ENCODE data around the gene CCL18. TPM values are rescaled to one million over a fixed set of nuclear protein-coding genes. Genes with fewer than 3 reads are reported as not detected.
"Not testable (repeated sequence)": the region's sequence is repeated elsewhere in the genome, so short reads cannot be mapped to it uniquely, and the experiment has no call there.

The CCL18 gene
- total RNA-seq, 1 donor from 2014 or later = not detected

GRCh38 chr17:36087471-36087870 is 23.4 kb downstream of the CCL18 start:
- not testable (repeated sequence) for H3K4me1 ChIP-seq (ENCODE audit: control insufficient read depth in 3 of 3, insufficient read depth in 3 of 3, low read length in 3 of 3); H3K27ac ChIP-seq (ENCODE audit: low read depth, low read length); H3K4me3 ChIP-seq (ENCODE audit: low read length in 3 of 3); H3K9me3 ChIP-seq (ENCODE audit: control insufficient read depth in 3 of 3, low read length in 3 of 3); H3K36me3 ChIP-seq (ENCODE audit: control insufficient read depth in 3 of 3, insufficient read depth in 3 of 3, low read length in 3 of 3); H3K9ac ChIP-seq (ENCODE audit: low read depth in 1 of 3, low read length in 3 of 3)
- H3K27me3 ChIP-seq (ENCODE audit: control insufficient read depth in 3 of 3, insufficient read depth in 3 of 3, low read length in 3 of 3) = peaks cover 0 to 11% (median 0%) of the 10 kb centered on the region in 3 donors

GRCh38 chr17:36087897-36088572 is 24.0 kb downstream of the CCL18 start:
- not testable (repeated sequence) for H3K9me3 ChIP-seq (ENCODE audit: control insufficient read depth in 3 of 3, low read length in 3 of 3); H3K4me3 ChIP-seq (ENCODE audit: low read length in 3 of 3)

GRCh38 chr17:36088670-36089338 is 24.7 kb downstream of the CCL18 start:
- H3K27me3 ChIP-seq (ENCODE audit: control insufficient read depth in 3 of 3, insufficient read depth in 3 of 3, low read length in 3 of 3) = peaks cover 0 to 11% (median 0%) of the 10 kb centered on the region in 3 donors
- H3K9ac ChIP-seq (ENCODE audit: low read depth in 1 of 3, low read length in 3 of 3) = no peak overlapping the region
- no peaks in the 10 kb centered on the region for H3K36me3 ChIP-seq (ENCODE audit: control insufficient read depth in 3 of 3, insufficient read depth in 3 of 3, low read length in 3 of 3)
- H3K4me1 ChIP-seq (ENCODE audit: control insufficient read depth in 3 of 3, insufficient read depth in 3 of 3, low read length in 3 of 3) = peaks cover 0 to 3% (median 0%) of the 10 kb centered on the region in 3 donors
- no peaks in the 10 kb centered on the region for H3K9me3 ChIP-seq (ENCODE audit: control insufficient read depth in 3 of 3, low read length in 3 of 3)
- peak overlapping the region; percentile 32 for H3K27ac ChIP-seq (ENCODE audit: low read depth, low read length)
- H3K4me3 ChIP-seq (ENCODE audit: low read length in 3 of 3) = no peak overlapping the region

More at GRCh38 chr17:36087897-36088572, 24.0 kb downstream of the CCL18 start:
- H3K9ac ChIP-seq (ENCODE audit: low read depth in 1 of 3, low read length in 3 of 3); H3K36me3 ChIP-seq (ENCODE audit: control insufficient read depth in 3 of 3, insufficient read depth in 3 of 3, low read length in 3 of 3); H3K4me1 ChIP-seq (ENCODE audit: control insufficient read depth in 3 of 3, insufficient read depth in 3 of 3, low read length in 3 of 3): not testable (repeated sequence)
- Histone ChIP-seq H3K27me3 (ENCODE audit: control insufficient read depth in 3 of 3, insufficient read depth in 3 of 3, low read length in 3 of 3) (peaks cover 0 to 11% (median 0%) of the 10 kb centered on the region in 3 donors), H3K27ac (ENCODE audit: low read depth, low read length) (peak overlapping the region; percentile 32)

GRCh38 chr17:36089339-36089865 is 25.3 kb downstream of the CCL18 start:
- peaks cover 0 to 11% (median 0%) of the 10 kb centered on the region in 3 donors for H3K27me3 ChIP-seq (ENCODE audit: control insufficient read depth in 3 of 3, insufficient read depth in 3 of 3, low read length in 3 of 3)
- H3K4me1 ChIP-seq (ENCODE audit: control insufficient read depth in 3 of 3, insufficient read depth in 3 of 3, low read length in 3 of 3) = peaks cover 0 to 3% (median 0%) of the 10 kb centered on the region in 3 donors
- peak overlapping the region; percentile 32 for H3K27ac ChIP-seq (ENCODE audit: low read depth, low read length)
- no peaks in the 10 kb centered on the region for H3K9me3 ChIP-seq (ENCODE audit: control insufficient read depth in 3 of 3, low read length in 3 of 3)
- H3K36me3 ChIP-seq (ENCODE audit: control insufficient read depth in 3 of 3, insufficient read depth in 3 of 3, low read length in 3 of 3) = no peaks in the 10 kb centered on the region
- H3K4me3 ChIP-seq (ENCODE audit: low read length in 3 of 3) = no peak overlapping the region
- no peak overlapping the region for H3K9ac ChIP-seq (ENCODE audit: low read depth in 1 of 3, low read length in 3 of 3)

- no peaks in the 10 kb centered on the region for H3K9me3 ChIP-seq (ENCODE audit: control insufficient read depth in 3 of 3, low read length in 3 of 3)
- peaks cover 0 to 3% (median 0%) of the 10 kb centered on the region in 3 donors for H3K4me1 ChIP-seq (ENCODE audit: control insufficient read depth in 3 of 3, insufficient read depth in 3 of 3, low read length in 3 of 3)
- peaks cover 0 to 11% (median 0%) of the 10 kb centered on the region in 3 donors for H3K27me3 ChIP-seq (ENCODE audit: control insufficient read depth in 3 of 3, insufficient read depth in 3 of 3, low read length in 3 of 3)
- H3K9ac ChIP-seq (ENCODE audit: low read depth in 1 of 3, low read length in 3 of 3) = no peak within 1 kb of the TSS
- H3K36me3 ChIP-seq (ENCODE audit: control insufficient read depth in 3 of 3, insufficient read depth in 3 of 3, low read length in 3 of 3) = no peaks in the 10 kb centered on the region
- H3K27ac ChIP-seq (ENCODE audit: low read depth, low read length) = peak within 1 kb of the TSS; percentile 47
- H3K4me3 ChIP-seq (ENCODE audit: low read length in 3 of 3) = no peak within 1 kb of the TSS
Observed at GRCh38 chr17:36089888-36090836, 26.1 kb downstream of the CCL18 start, which contains the start of gene CCL3. CCL3 (minus strand) TSS chr17:36090143; CDS start chr17:36090058, 85 bp downstream.

GRCh38 chr17:36092230-36092629 is 28.2 kb downstream of the CCL18 start:
- H3K4me3 ChIP-seq (ENCODE audit: low read length in 3 of 3) = no peak overlapping the region
- H3K36me3 ChIP-seq (ENCODE audit: control insufficient read depth in 3 of 3, insufficient read depth in 3 of 3, low read length in 3 of 3) = no peaks in the 10 kb centered on the region
- no peak overlapping the region for H3K27ac ChIP-seq (ENCODE audit: low read depth, low read length)
- peaks cover 0 to 11% (median 0%) of the 10 kb centered on the region in 3 donors for H3K27me3 ChIP-seq (ENCODE audit: control insufficient read depth in 3 of 3, insufficient read depth in 3 of 3, low read length in 3 of 3)
- H3K9me3 ChIP-seq (ENCODE audit: control insufficient read depth in 3 of 3, low read length in 3 of 3) = no peaks in the 10 kb centered on the region
- H3K9ac ChIP-seq (ENCODE audit: low read depth in 1 of 3, low read length in 3 of 3) = no peak overlapping the region
- H3K4me1 ChIP-seq (ENCODE audit: control insufficient read depth in 3 of 3, insufficient read depth in 3 of 3, low read length in 3 of 3) = peaks cover 0 to 3% (median 0%) of the 10 kb centered on the region in 3 donors

GRCh38 chr17:36092715-36093114 is 28.6 kb downstream of the CCL18 start:
- not testable (repeated sequence) for H3K4me3 ChIP-seq (ENCODE audit: low read length in 3 of 3); H3K4me1 ChIP-seq (ENCODE audit: control insufficient read depth in 3 of 3, insufficient read depth in 3 of 3, low read length in 3 of 3); H3K27ac ChIP-seq (ENCODE audit: low read depth, low read length); H3K9ac ChIP-seq (ENCODE audit: low read depth in 1 of 3, low read length in 3 of 3); H3K36me3 ChIP-seq (ENCODE audit: control insufficient read depth in 3 of 3, insufficient read depth in 3 of 3, low read length in 3 of 3); H3K9me3 ChIP-seq (ENCODE audit: control insufficient read depth in 3 of 3, low read length in 3 of 3)
- peaks cover 0 to 11% (median 0%) of the 10 kb centered on the region in 3 donors for H3K27me3 ChIP-seq (ENCODE audit: control insufficient read depth in 3 of 3, insufficient read depth in 3 of 3, low read length in 3 of 3)

- no peak overlapping the region for H3K9ac ChIP-seq (ENCODE audit: low read depth in 1 of 3, low read length in 3 of 3)
Observed at GRCh38 chr17:36094232-36094631, 30.2 kb downstream of the CCL18 start.

GRCh38 chr17:36094746-36095145 is 30.7 kb downstream of the CCL18 start:
- Histone ChIP-seq H3K27me3 (ENCODE audit: control insufficient read depth in 3 of 3, insufficient read depth in 3 of 3, low read length in 3 of 3) (peaks cover 0 to 7% (median 0%) of the 10 kb centered on the region in 3 donors), H3K4me1 (ENCODE audit: control insufficient read depth in 3 of 3, insufficient read depth in 3 of 3, low read length in 3 of 3) (peaks cover 0 to 2% (median 0%) of the 10 kb centered on the region in 3 donors), H3K9me3 (ENCODE audit: control insufficient read depth in 3 of 3, low read length in 3 of 3) (no peaks in the 10 kb centered on the region), H3K4me3 (ENCODE audit: low read length in 3 of 3) (no peak overlapping the region), H3K36me3 (ENCODE audit: control insufficient read depth in 3 of 3, insufficient read depth in 3 of 3, low read length in 3 of 3) (no peaks in the 10 kb centered on the region), H3K27ac (ENCODE audit: low read depth, low read length) (no peak overlapping the region), H3K9ac (ENCODE audit: low read depth in 1 of 3, low read length in 3 of 3) (no peak overlapping the region)

More at GRCh38 chr17:36094232-36094631, 30.2 kb downstream of the CCL18 start:
- no peaks in the 10 kb centered on the region for H3K9me3 ChIP-seq (ENCODE audit: control insufficient read depth in 3 of 3, low read length in 3 of 3)
- H3K27me3 ChIP-seq (ENCODE audit: control insufficient read depth in 3 of 3, insufficient read depth in 3 of 3, low read length in 3 of 3) = peaks cover 0 to 7% (median 0%) of the 10 kb centered on the region in 3 donors
- H3K4me3 ChIP-seq (ENCODE audit: low read length in 3 of 3) = no peak overlapping the region
- H3K36me3 ChIP-seq (ENCODE audit: control insufficient read depth in 3 of 3, insufficient read depth in 3 of 3, low read length in 3 of 3) = no peaks in the 10 kb centered on the region
- no peak overlapping the region for H3K27ac ChIP-seq (ENCODE audit: low read depth, low read length)
- peaks cover 0 to 3% (median 0%) of the 10 kb centered on the region in 3 donors for H3K4me1 ChIP-seq (ENCODE audit: control insufficient read depth in 3 of 3, insufficient read depth in 3 of 3, low read length in 3 of 3)
